Measurements from ENCODE around the gene CD300H.

GRCh38 chr17:74599023-74599399 lies 31.7 kb upstream of the CD300H start:
- TF ChIP-seq, protein P1, sequence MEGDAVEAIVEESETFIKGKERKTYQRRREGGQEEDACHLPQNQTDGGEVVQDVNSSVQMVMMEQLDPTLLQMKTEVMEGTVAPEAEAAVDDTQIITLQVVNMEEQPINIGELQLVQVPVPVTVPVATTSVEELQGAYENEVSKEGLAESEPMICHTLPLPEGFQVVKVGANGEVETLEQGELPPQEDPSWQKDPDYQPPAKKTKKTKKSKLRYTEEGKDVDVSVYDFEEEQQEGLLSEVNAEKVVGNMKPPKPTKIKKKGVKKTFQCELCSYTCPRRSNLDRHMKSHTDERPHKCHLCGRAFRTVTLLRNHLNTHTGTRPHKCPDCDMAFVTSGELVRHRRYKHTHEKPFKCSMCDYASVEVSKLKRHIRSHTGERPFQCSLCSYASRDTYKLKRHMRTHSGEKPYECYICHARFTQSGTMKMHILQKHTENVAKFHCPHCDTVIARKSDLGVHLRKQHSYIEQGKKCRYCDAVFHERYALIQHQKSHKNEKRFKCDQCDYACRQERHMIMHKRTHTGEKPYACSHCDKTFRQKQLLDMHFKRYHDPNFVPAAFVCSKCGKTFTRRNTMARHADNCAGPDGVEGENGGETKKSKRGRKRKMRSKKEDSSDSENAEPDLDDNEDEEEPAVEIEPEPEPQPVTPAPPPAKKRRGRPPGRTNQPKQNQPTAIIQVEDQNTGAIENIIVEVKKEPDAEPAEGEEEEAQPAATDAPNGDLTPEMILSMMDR (conservative IDR thresholded peaks at IDR 0.05): no peak
- no peak for TF ChIP-seq ZFX (IDR thresholded peaks at IDR 0.05)
